HCT116 (cell line): ENCODE results near the gene TET3. TPM values are rescaled to one million over a fixed set of nuclear protein-coding genes. Genes with fewer than 3 reads are reported as not detected.

Source experiments
- ATAC-seq: fragments of 200-7000 bp; cut with Tn5 transposase; 2 replicates; pipeline ENCODE4 v1.9.1; 2020; ENCODE audit warnings: mild to moderate bottlenecking, moderate library complexity
- BruUV-seq: library from RNA; stranded (reverse); fragments of 400-500 nt; replicated peaks from 2 replicates; lab custom pipeline; 2021; lab: Mats Ljungman, UMichigan
- CTCF ChIA-PET: fragments of 300-600 bp; sonication (Branson Sonifier 250); formaldehyde crosslinking; loops from one replicate; lab custom pipeline; 2021; ENCODE audit warnings: antibody characterized with exemption; lab: Charles Lee
- POLR2A ChIA-PET: fragments of 300-600, 350-600 bp; sonication (Branson Sonifier 250); formaldehyde crosslinking; loops from one replicate; lab custom pipeline; 2021; ENCODE audit warnings: antibody characterized with exemption; lab: Charles Lee
- RAD21 ChIA-PET, 2 experiments: fragments of 300-600 bp; sonication (Branson Sonifier 250); formaldehyde crosslinking; loops; one replicate each; lab custom pipeline; 2023; ENCODE audit warnings: low total read pairs in 2 of 2; ENCODE audit not compliant: uncharacterized antibody in 2 of 2, unreplicated experiment in 2 of 2, low non-redundant PET in 1 of 2; lab: Charles Lee
- DNase-seq: peaks from one replicate; pipeline ENCODE4 v3.0.0-alpha.2; 2010; ENCODE audit warnings: low read depth, low spot score
- H2AFZ ChIP-seq: fragments of 200-600 bp; shearing (Covaris generic), sonication (generic); 2 replicates; pipeline ENCODE4 v1.6.1; 2017; ENCODE audit warnings: low read depth, mixed run types, mixed read lengths, antibody characterized with exemption, low read length; ENCODE audit not compliant: poor library complexity, severe bottlenecking
- H3K27ac ChIP-seq: 2 replicates; pipeline ENCODE4 v1.5.1; 2012; ENCODE audit warnings: low read depth, low read length
- H3K27me3 ChIP-seq: fragments of 200-600 bp; sonication (generic); 2 replicates; pipeline ENCODE4 v1.6.1; 2016; ENCODE audit warnings: mixed run types, low read length, mixed read lengths; ENCODE audit not compliant: insufficient read depth
- H3K36me3 ChIP-seq, 2 experiments: fragments of 200-500 bp in 1 of 2; fragments of 200-600 bp in 1 of 2; sonication (Bioruptor generic) in 1 of 2; sonication (generic) in 1 of 2; 2 replicates each; pipeline versions ENCODE4 v1.5.1 to v1.6.1; 2014 to 2016; ENCODE audit warnings: low read length in 2 of 2, inconsistent platforms in 1 of 2, mixed read lengths in 1 of 2, mixed run types in 1 of 2; ENCODE audit not compliant: insufficient read depth in 2 of 2, control insufficient read depth in 1 of 2
- H3K4me1 ChIP-seq, 2 experiments: fragments of 200-600 bp in 1 of 2; sonication (generic) in 1 of 2; 2 replicates each; pipeline versions ENCODE4 v1.5.1 to v1.6.1; 2012 to 2017; ENCODE audit warnings: low read length in 2 of 2, inconsistent platforms in 1 of 2, mild to moderate bottlenecking in 1 of 2, mixed read lengths in 1 of 2, mixed run types in 1 of 2, moderate library complexity in 1 of 2; ENCODE audit not compliant: insufficient read depth in 2 of 2, control insufficient read depth in 1 of 2
- H3K4me2 ChIP-seq: fragments of 200-600 bp; sonication (generic); 2 replicates; pipeline ENCODE4 v1.6.1; 2017; ENCODE audit warnings: mixed run types, low read length, mixed read lengths
- H3K4me3 ChIP-seq, 2 experiments: fragments of 200-600 bp in 1 of 2; sonication (generic) in 1 of 2; replicated peaks in 1 of 2; 2 replicates each; pipeline ENCODE4 v1.5.1; 2011 to 2016; ENCODE audit warnings: low read length in 2 of 2, control low read depth in 1 of 2, low read depth in 1 of 2, mild to moderate bottlenecking in 1 of 2, mixed read lengths in 1 of 2, mixed run types in 1 of 2
- H3K79me2 ChIP-seq: fragments of 200-600 bp; sonication (generic); 2 replicates; pipeline ENCODE4 v1.6.1; 2017; ENCODE audit warnings: mild to moderate bottlenecking, mixed run types, low read length, moderate library complexity, mixed read lengths; ENCODE audit not compliant: insufficient read depth
- H3K9ac ChIP-seq: fragments of 200-600 bp; sonication (generic); 2 replicates; pipeline ENCODE4 v1.6.1; 2016; ENCODE audit warnings: low read length, mixed read lengths
- H3K9me2 ChIP-seq: fragments of 200-600 bp; sonication (generic), shearing (Covaris generic); 2 replicates; pipeline ENCODE4 v1.6.1; 2017; ENCODE audit warnings: mixed run types, mild to moderate bottlenecking, moderate library complexity; ENCODE audit not compliant: insufficient read depth
- H3K9me3 ChIP-seq, 2 experiments: fragments of 200-500 bp in 1 of 2; fragments of 200-600 bp in 1 of 2; sonication (Bioruptor generic) in 1 of 2; sonication (generic) in 1 of 2; 2 replicates each; pipeline ENCODE4 v1.6.1; 2014 to 2017; ENCODE audit warnings: low read length in 2 of 2, mixed read lengths in 2 of 2, inconsistent platforms in 1 of 2, low read depth in 1 of 2, mild to moderate bottlenecking in 1 of 2, mixed run types in 1 of 2, moderate library complexity in 1 of 2; ENCODE audit not compliant: control insufficient read depth in 1 of 2, insufficient read depth in 1 of 2
- H4K20me1 ChIP-seq: fragments of 200-600 bp; sonication (generic), shearing (Covaris generic); 2 replicates; pipeline ENCODE4 v1.6.1; 2017; ENCODE audit warnings: mixed run types, mild to moderate bottlenecking, moderate library complexity; ENCODE audit not compliant: insufficient read depth
- CEBPB ChIP-seq: IDR thresholded peaks from 2 replicates; pipeline ENCODE4 v1.6.1; 2012; ENCODE audit warnings: low read depth
- EGR1 ChIP-seq: IDR thresholded peaks from 2 replicates; pipeline ENCODE4 v1.6.1; 2012; ENCODE audit warnings: low read depth
- EZH2phosphoT487 ChIP-seq: fragments of 200-600 bp; IDR thresholded peaks from 2 replicates; pipeline ENCODE4 v1.6.1; 2018; ENCODE audit warnings: antibody characterized with exemption, borderline replicate concordance
- FOSL1 ChIP-seq: IDR thresholded peaks from 2 replicates; pipeline ENCODE4 v1.6.1; 2012; ENCODE audit warnings: low read depth
- JUND ChIP-seq: IDR thresholded peaks from 2 replicates; pipeline ENCODE4 v1.6.1; 2012
- POLR2A ChIP-seq: IDR thresholded peaks from 2 replicates; pipeline ENCODE4 v1.7.0; 2011; ENCODE audit warnings: borderline replicate concordance; ENCODE audit not compliant: insufficient read depth, insufficient read length; ENCODE audit errors: extremely low read depth
- POLR2AphosphoS5 ChIP-seq: IDR thresholded peaks from 2 replicates; pipeline ENCODE4 v1.6.1; 2011; ENCODE audit warnings: mild to moderate bottlenecking, low read depth, low read length, moderate library complexity
- RAD21 ChIP-seq: IDR thresholded peaks from 2 replicates; pipeline ENCODE4 v1.6.1; 2012; ENCODE audit warnings: low read depth, mild to moderate bottlenecking
- SIN3A ChIP-seq: IDR thresholded peaks from 2 replicates; pipeline ENCODE4 v1.6.1; 2012; ENCODE audit warnings: low read depth
- SP1 ChIP-seq: IDR thresholded peaks from 2 replicates; pipeline ENCODE4 v1.6.1; 2012; ENCODE audit warnings: low read depth
- ZFX ChIP-seq: fragments of 450-650 bp; IDR thresholded peaks from 2 replicates; pipeline ENCODE4 v1.6.1; 2017
- ZNF274 ChIP-seq: fragments of 200-500 bp; sonication (Bioruptor generic); IDR thresholded peaks from 2 replicates; pipeline ENCODE4 v1.6.1; 2014; ENCODE audit warnings: mild to moderate bottlenecking, low read depth, low read length, inconsistent platforms
- intact Hi-C: fragments of 100-400 bp; cut with micrococcal nuclease; formaldehyde crosslinking; loops from 2 replicates; pipeline ENCODE4 v1.10.0; 2022
- total RNA-seq: library from RNA; stranded (reverse); gene quantifications from one replicate; pipeline ENCODE4 v1.2.1, GENCODE V29; 2021; ENCODE audit not compliant: unreplicated experiment
- TF ChIP-seq, protein P1 (sequence below), 3 experiments: fragments of 200-600 bp in 1 of 3; sonication (generic) in 1 of 3; IDR thresholded peaks in 2 of 3; conservative IDR thresholded peaks in 1 of 3; 2 replicates each; pipeline ENCODE4 v1.5.1; 2012 to 2017; ENCODE audit warnings: low read depth in 2 of 3, low read length in 2 of 3, antibody characterized with exemption in 1 of 3, borderline replicate concordance in 1 of 3, control low read depth in 1 of 3, mild to moderate bottlenecking in 1 of 3, mixed read lengths in 1 of 3, mixed run types in 1 of 3, moderate library complexity in 1 of 3; ENCODE audit not compliant: insufficient read depth in 1 of 3
- TF ChIP-seq, protein P2 (sequence below): IDR thresholded peaks from 2 replicates; pipeline ENCODE4 v1.6.1; 2011; ENCODE audit warnings: mild to moderate bottlenecking, low read length, moderate library complexity; ENCODE audit not compliant: insufficient replicate concordance; ENCODE audit errors: extremely low read depth
- TF ChIP-seq, protein P3 (sequence below): IDR thresholded peaks from 2 replicates; pipeline ENCODE4 v1.6.1; 2012
- TF ChIP-seq, protein P4 (sequence below): IDR thresholded peaks from 2 replicates; pipeline ENCODE4 v1.6.1; 2012

Gene TET3
- total RNA-seq, 1 experiment from 2014 or later: 15.4 TPM

DNA sequence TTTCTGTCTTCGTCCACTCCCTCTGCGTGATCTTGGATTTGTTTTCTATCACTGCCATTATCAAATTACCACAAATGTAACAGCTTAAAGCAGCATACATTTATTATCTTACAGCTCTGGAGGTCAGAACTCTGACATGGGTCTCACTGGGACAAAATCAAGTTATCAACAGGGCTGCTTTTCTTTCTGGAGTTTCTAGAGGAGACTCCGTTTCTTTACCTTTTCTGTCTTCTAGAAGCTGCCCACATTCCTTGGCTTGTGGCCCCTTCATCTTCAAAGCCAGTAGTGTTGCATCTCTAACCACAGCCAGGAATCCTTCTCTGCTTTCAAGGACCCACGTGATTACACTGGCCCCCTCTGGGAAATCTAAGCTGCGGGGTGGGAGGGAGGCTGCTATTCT is 21.9 kb upstream of the TET3 start:
- H3K9me2 ChIP-seq: no peaks in the 10 kb centered on the region
- H4K20me1 ChIP-seq: no peaks in the 10 kb centered on the region
- no peak for ATAC-seq
- TF ChIP-seq FOSL1 (no peak), POLR2AphosphoS5 (no peak), ZNF274 (no peak), ZFX (no peak), SP1 (no peak), SIN3A (no peak), EZH2phosphoT487 (no peak), POLR2A (no peak)
- TF ChIP-seq, all 23 proteins: peak for 0
- DNase-seq: no peak
- ChIA-PET POLR2A (no interaction called here), RAD21 (no interaction called here), CTCF (no interaction called here)
- Histone ChIP-seq H3K9me3 (no peaks in the 10 kb centered on the region), H3K27me3 (no peaks in the 10 kb centered on the region), H2AFZ (no peak overlapping the region), H3K4me1 (no peaks in the 10 kb centered on the region), H3K4me2 (no peak overlapping the region), H3K4me3 (no peak overlapping the region), H3K9ac (no peak overlapping the region), H3K36me3 (peaks cover 8 to 17% of the 10 kb centered on the region in 2 experiments; a peak in 2 of 4 replicates), H3K79me2 (no peaks in the 10 kb centered on the region), H3K27ac (no peak overlapping the region)
- no TSS peak for BruUV-seq
- intact Hi-C loops: no loop called here

DNA sequence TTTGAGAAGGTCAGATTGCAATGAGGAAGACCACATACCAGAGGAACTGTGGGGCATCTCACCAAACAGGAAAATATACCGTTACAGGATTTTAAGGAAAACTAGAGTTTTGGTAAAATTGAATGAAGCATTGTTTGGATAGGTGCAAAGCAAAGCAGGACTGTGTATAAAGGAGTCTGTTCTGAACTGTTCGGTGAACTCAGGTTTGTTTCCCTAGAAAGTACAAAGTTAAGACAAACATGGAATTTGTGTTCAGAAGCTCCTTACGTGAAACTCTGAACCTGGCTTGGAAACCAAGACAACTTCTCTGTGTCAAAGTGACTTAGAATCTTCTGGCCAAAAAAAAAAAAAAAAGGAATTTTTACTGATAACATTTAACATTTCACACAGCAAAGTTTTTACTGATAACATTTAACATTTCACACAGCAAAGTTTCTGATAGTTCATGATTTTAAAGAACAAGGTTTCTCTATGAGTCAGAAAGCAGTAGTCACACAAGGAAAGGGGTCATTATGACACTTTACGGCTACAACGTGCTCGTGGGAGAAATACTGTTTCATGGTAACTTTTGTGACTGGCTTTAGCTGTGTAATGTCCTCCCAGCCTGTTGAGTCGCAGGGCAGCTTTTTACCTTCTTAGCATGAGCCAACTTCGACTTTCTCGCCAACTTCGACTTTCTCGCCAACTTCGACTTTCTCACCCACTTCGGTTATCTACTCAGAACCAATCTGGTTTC is 21.2 kb upstream of the TET3 start:
- no peaks in the 10 kb centered on the region for H3K79me2 ChIP-seq
- H3K9me3 ChIP-seq: no peaks in the 10 kb centered on the region
- H3K27ac ChIP-seq: no peak overlapping the region
- no peaks in the 10 kb centered on the region for H3K4me1 ChIP-seq
- DNase-seq (no peak), ATAC-seq (no peak)
- H3K9ac ChIP-seq: no peak overlapping the region
- no peaks in the 10 kb centered on the region for H4K20me1 ChIP-seq
- no peak overlapping the region for H3K4me3 ChIP-seq
- H3K36me3 ChIP-seq: peaks cover 6 to 10% of the 10 kb centered on the region in 2 experiments; a peak in 1 of 4 replicates
- ChIA-PET POLR2A (no interaction called here), CTCF (interaction anchor here (0.7 kb wide), 1 partner anchor 208 kb away, joined by 4 read pairs; no protein-coding TSS in a partner anchor), RAD21 (no interaction called here)
- no TSS peak for BruUV-seq
- intact Hi-C loops: no loop called here
- no peak overlapping the region for H2AFZ ChIP-seq
- no peaks in the 10 kb centered on the region for H3K9me2 ChIP-seq
- no peak overlapping the region for H3K4me2 ChIP-seq
- no peaks in the 10 kb centered on the region for H3K27me3 ChIP-seq
- no peak for TF ChIP-seq SP1
- no peak for TF ChIP-seq CEBPB
- TF ChIP-seq, protein P1, sequence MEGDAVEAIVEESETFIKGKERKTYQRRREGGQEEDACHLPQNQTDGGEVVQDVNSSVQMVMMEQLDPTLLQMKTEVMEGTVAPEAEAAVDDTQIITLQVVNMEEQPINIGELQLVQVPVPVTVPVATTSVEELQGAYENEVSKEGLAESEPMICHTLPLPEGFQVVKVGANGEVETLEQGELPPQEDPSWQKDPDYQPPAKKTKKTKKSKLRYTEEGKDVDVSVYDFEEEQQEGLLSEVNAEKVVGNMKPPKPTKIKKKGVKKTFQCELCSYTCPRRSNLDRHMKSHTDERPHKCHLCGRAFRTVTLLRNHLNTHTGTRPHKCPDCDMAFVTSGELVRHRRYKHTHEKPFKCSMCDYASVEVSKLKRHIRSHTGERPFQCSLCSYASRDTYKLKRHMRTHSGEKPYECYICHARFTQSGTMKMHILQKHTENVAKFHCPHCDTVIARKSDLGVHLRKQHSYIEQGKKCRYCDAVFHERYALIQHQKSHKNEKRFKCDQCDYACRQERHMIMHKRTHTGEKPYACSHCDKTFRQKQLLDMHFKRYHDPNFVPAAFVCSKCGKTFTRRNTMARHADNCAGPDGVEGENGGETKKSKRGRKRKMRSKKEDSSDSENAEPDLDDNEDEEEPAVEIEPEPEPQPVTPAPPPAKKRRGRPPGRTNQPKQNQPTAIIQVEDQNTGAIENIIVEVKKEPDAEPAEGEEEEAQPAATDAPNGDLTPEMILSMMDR (IDR thresholded peaks at IDR 0.05 in 2 of 3, conservative IDR thresholded peaks at IDR 0.05 in 1 of 3; ENCODE audit: borderline replicate concordance in 1 of 3, insufficient read depth in 1 of 3, low read depth in 2 of 3, low read length in 2 of 3): no peak
- no peak for TF ChIP-seq EGR1
- TF ChIP-seq SIN3A: no peak
- TF ChIP-seq, protein P2, sequence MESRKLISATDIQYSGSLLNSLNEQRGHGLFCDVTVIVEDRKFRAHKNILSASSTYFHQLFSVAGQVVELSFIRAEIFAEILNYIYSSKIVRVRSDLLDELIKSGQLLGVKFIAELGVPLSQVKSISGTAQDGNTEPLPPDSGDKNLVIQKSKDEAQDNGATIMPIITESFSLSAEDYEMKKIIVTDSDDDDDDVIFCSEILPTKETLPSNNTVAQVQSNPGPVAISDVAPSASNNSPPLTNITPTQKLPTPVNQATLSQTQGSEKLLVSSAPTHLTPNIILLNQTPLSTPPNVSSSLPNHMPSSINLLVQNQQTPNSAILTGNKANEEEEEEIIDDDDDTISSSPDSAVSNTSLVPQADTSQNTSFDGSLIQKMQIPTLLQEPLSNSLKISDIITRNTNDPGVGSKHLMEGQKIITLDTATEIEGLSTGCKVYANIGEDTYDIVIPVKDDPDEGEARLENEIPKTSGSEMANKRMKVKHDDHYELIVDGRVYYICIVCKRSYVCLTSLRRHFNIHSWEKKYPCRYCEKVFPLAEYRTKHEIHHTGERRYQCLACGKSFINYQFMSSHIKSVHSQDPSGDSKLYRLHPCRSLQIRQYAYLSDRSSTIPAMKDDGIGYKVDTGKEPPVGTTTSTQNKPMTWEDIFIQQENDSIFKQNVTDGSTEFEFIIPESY: no peak
- TF ChIP-seq JUND: no peak
- TF ChIP-seq, protein P3, sequence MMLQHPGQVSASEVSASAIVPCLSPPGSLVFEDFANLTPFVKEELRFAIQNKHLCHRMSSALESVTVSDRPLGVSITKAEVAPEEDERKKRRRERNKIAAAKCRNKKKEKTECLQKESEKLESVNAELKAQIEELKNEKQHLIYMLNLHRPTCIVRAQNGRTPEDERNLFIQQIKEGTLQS: no peak
- TF ChIP-seq RAD21: no peak
- TF ChIP-seq, protein P4, sequence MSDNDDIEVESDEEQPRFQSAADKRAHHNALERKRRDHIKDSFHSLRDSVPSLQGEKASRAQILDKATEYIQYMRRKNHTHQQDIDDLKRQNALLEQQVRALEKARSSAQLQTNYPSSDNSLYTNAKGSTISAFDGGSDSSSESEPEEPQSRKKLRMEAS: no peak
- TF ChIP-seq POLR2AphosphoS5: no peak
- no peak for TF ChIP-seq EZH2phosphoT487
